Lung (tissue), 12 donors: Measurements from ENCODE around the gene ZDHHC3. TPM values are rescaled to one million over a fixed set of nuclear protein-coding genes. Genes with fewer than 3 reads are reported as not detected.

Experiments
- ATAC-seq: fragments of 200-7000 bp; cut with Tn5 transposase; one replicate; pipeline ENCODE4 v1.9.1; 2020; ENCODE audit warnings: moderate number of reproducible peaks; ENCODE audit not compliant: insufficient read depth, low FRiP score
- DNase-seq, 3 donors: peaks; one replicate each; pipeline ENCODE4 v3.0.0-alpha.2; 2013 to 2017
- H3K27ac ChIP-seq, 2 donors: one replicate each; pipeline ENCODE4 v1.5.1; 2013; ENCODE audit warnings: mild to moderate bottlenecking in 2 of 2, moderate library complexity in 2 of 2, control low read depth in 1 of 2, inconsistent platforms in 1 of 2, low read depth in 1 of 2, low read length in 1 of 2
- H3K27me3 ChIP-seq, 3 donors: one replicate each; pipeline ENCODE4 v1.5.1; 2013; ENCODE audit warnings: low read length in 2 of 3; ENCODE audit not compliant: control insufficient read depth in 3 of 3, insufficient read depth in 3 of 3
- H3K36me3 ChIP-seq, 4 donors: one replicate each; pipeline ENCODE4 v1.5.1; 2013; ENCODE audit warnings: low read length in 4 of 4, mild to moderate bottlenecking in 1 of 4, moderate library complexity in 1 of 4; ENCODE audit not compliant: control insufficient read depth in 4 of 4, insufficient read depth in 4 of 4
- H3K4me1 ChIP-seq, 5 donors: one replicate each; pipeline ENCODE4 v1.5.1; 2013; ENCODE audit warnings: low read length in 5 of 5, mild to moderate bottlenecking in 2 of 5, moderate library complexity in 1 of 5; ENCODE audit not compliant: control insufficient read depth in 5 of 5, insufficient read depth in 5 of 5
- H3K4me3 ChIP-seq: one replicate; pipeline ENCODE4 v1.5.1; 2013; ENCODE audit warnings: mild to moderate bottlenecking, control low read depth, moderate library complexity
- H3K9ac ChIP-seq, 2 donors: one replicate each; pipeline ENCODE4 v1.5.1; 2013; ENCODE audit warnings: low read length in 2 of 2, control low read depth in 1 of 2; ENCODE audit not compliant: insufficient read depth in 1 of 2
- H3K9me3 ChIP-seq, 4 donors: one replicate each; pipeline ENCODE4 v1.5.1; 2013; ENCODE audit warnings: low read length in 3 of 4, mild to moderate bottlenecking in 1 of 4, moderate library complexity in 1 of 4; ENCODE audit not compliant: control insufficient read depth in 4 of 4, insufficient read depth in 3 of 4
- CTCF ChIP-seq: IDR thresholded peaks from 2 replicates; pipeline ENCODE4 v1.5.1; 2012; ENCODE audit warnings: mild to moderate bottlenecking; ENCODE audit errors: control extremely low read depth, extremely low read depth
- WGBS, 2 donors: extraction: QIAGEN DNeasy Blood & Tissue Kit; methylation state at CpG; one replicate each; pipeline ENCODE4 v1.1.7; 2013; 5-methylcytosine and 5-hydroxymethylcytosine counted together
- polyA plus RNA-seq, 2 donors: library from polyadenylated mRNA; stranded (reverse); fragments of 200-250 nt; gene quantifications; one replicate each; pipeline ENCODE4 v1.2.1, GENCODE V29; 2013
- total RNA-seq, 2 donors: library from RNA; depleted of rRNA in 1 of 2; stranded (reverse); fragments of >200 nt in 1 of 2; gene quantifications; one replicate each; pipeline ENCODE4 v1.2.1, GENCODE V29; 2014 to 2021
- donor health status: control.
- donor health status: control.
- donor health status: Bipolar disorder and iron deficiency.
- donor health status: healthy.
- donor health status: DM: yes; HTN: yes; CAD: no.

The ZDHHC3 gene
- total and polyA plus RNA-seq, 4 donors: 49.8 to 96.2 (median 78.0) TPM

- Histone ChIP-seq H3K4me1 (peaks cover 19 to 34% (median 28%) of the 10 kb centered on the region in 5 donors), H3K4me3 (no peak overlapping the region), H3K27ac (no peak overlapping the region), H3K36me3 (peaks cover 4 to 23% (median 14%) of the 10 kb centered on the region in 4 donors), H3K9ac (no peak overlapping the region), H3K9me3 (no peaks in the 10 kb centered on the region), H3K27me3 (no peaks in the 10 kb centered on the region)
- no peak for ATAC-seq
- TF ChIP-seq CTCF: no peak
- DNase-seq: no peak
- 96 to 97% methylated on average over 1 of the region's 1 CpG for WGBS, 2 donors
These were observed 33.9 kb upstream of the ZDHHC3 start for GRCh38 chr3:45009868-45010267.

- Histone ChIP-seq H3K27ac (no peak overlapping the region), H3K36me3 (peaks cover 6 to 31% (median 21%) of the 10 kb centered on the region in 4 donors), H3K27me3 (no peaks in the 10 kb centered on the region), H3K4me3 (no peak overlapping the region), H3K4me1 (peaks cover 16 to 30% (median 25%) of the 10 kb centered on the region in 5 donors), H3K9me3 (no peaks in the 10 kb centered on the region), H3K9ac (no peak overlapping the region)
- no peak for TF ChIP-seq CTCF
- DNase-seq (no peak), ATAC-seq (no peak)
- WGBS, 2 donors: 94 to 98% methylated on average over 1 of the region's 1 CpG
These were observed 32.1 kb upstream of the ZDHHC3 start for GRCh38 chr3:45008117-45008516.

GRCh38 chr3:45007091-45007490 lies 31.1 kb upstream of the ZDHHC3 start:
- Histone ChIP-seq H3K27me3 (no peaks in the 10 kb centered on the region), H3K4me3 (no peak overlapping the region), H3K36me3 (peaks cover 6 to 32% (median 22%) of the 10 kb centered on the region in 4 donors), H3K27ac (peak overlapping the region in 1 of 2 donors; percentile 5), H3K9me3 (no peaks in the 10 kb centered on the region), H3K9ac (no peak overlapping the region), H3K4me1 (peaks cover 10 to 20% (median 15%) of the 10 kb centered on the region in 5 donors)
- DNase-seq: no peak
- no peak for TF ChIP-seq CTCF
- no peak for ATAC-seq
- 95 to 97% methylated on average over 8 of the region's 8 CpGs for WGBS, 2 donors

- Histone ChIP-seq H3K4me1 (peaks cover 0 to 10% (median 2%) of the 10 kb centered on the region in 5 donors), H3K36me3 (peaks cover 10 to 47% (median 34%) of the 10 kb centered on the region in 4 donors), H3K9ac (no peak overlapping the region), H3K27ac (peak overlapping the region in 1 of 2 donors; percentile 15), H3K9me3 (no peaks in the 10 kb centered on the region), H3K27me3 (no peaks in the 10 kb centered on the region), H3K4me3 (no peak overlapping the region)
- ATAC-seq (no peak), DNase-seq (no peak)
- no peak for TF ChIP-seq CTCF
- WGBS, 2 donors: 90 to 96% methylated on average over 2 of the region's 2 CpGs
These were observed 27.9 kb upstream of the ZDHHC3 start for GRCh38 chr3:45003859-45004258.
